Limb (tissue), 2 donors: ENCODE data around the gene NDUFA13.
"Not testable (repeated sequence)": the region's sequence is repeated elsewhere in the genome, so short reads cannot be mapped to it uniquely, and the experiment has no call there.

ENCODE experiments used
- DNase-seq, 2 donors: peaks; one replicate each; pipeline ENCODE4 v3.0.0-alpha.2; 2016; ENCODE audit errors: extremely low spot score in 2 of 2

NDUFA13 gene

GRCh38 chr19:19515642-19516519 lies at the start of gene NDUFA13:
NDUFA13 (plus strand) TSS chr19:19516225; CDS start chr19:19516239, 14 bp downstream.
- peak; percentile 89 to 97 for DNase-seq

GRCh38 chr19:19468424-19469050 lies 47.5 kb upstream of the NDUFA13 start:
- DNase-seq, result no peak

GRCh38 chr19:19470579-19470978 lies 45.4 kb upstream of the NDUFA13 start:
- DNase-seq, result no peak

GRCh38 chr19:19471682-19472081 lies 44.3 kb upstream of the NDUFA13 start:
- DNase-seq, result no peak

GRCh38 chr19:19472106-19472505 lies 43.9 kb upstream of the NDUFA13 start:
- DNase-seq, result not testable (repeated sequence)

DNA sequence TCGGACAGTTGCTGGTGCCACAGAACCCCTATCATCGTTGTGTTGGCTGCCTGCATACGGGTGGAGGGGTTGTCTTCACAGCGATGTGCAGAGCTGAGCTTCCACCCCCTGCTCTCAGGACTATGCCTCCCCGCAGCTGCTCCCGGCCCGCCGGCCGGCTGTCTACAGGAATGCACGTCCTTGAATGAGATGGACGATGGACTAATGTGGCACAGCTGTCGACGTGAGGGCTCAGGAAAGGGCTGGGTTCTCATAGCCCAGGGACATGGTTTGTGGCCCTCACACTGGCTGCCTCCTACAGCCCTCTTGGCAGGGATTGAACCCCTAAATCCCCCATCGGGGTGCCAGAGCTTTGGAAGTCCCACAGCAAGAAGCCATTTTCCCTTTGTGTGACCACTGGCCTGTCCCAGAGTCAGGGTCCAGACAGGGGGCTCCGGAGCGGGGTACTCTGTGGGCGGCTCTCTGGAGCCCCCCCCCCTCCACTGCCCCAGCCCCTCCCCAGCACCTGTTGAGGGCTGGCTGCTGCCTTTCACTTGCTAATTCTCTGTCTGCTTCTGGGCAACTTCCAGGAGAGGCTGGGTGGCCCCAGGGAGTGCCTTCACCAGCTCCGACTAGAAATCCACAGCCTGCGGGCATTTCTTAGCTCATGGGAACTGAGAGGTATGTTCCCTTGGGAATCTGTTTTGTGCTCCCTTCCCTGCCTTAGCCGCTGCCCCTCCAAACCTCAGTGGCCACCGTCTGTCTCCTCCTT lies 40.8 kb upstream of the NDUFA13 start:
- peak; percentile 65 to 79 for DNase-seq

- no peak for DNase-seq
Observed at GRCh38 chr19:19475849-19476828, 39.9 kb upstream of the NDUFA13 start.

GRCh38 chr19:19477705-19478383 lies 38.2 kb upstream of the NDUFA13 start:
- no peak for DNase-seq

DNA sequence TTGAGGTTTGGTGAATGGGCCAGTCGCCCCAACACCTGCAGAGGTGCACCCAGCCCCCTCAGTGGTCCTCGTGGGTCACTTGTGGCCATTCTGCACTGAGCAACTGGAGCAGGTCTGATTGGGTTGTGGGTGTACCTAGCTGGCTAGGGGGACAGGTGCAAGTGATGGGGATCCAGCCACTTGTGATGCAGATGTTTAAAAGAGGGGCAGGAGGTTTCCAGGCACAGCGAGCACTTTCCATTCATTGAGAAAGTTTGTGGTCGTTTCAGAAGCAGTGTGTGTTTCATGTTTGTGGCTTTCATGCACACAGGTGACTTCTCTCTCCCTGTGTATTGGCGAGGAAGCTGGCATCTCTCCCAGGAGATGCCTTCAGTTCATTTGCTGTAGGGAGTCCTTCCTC lies 35.3 kb upstream of the NDUFA13 start:
- no peak for DNase-seq

GRCh38 chr19:19482809-19483596 lies 33.0 kb upstream of the NDUFA13 start:
- peak; percentile 59 to 60 for DNase-seq

- peak in 1 of 2 donors; percentile 16 for DNase-seq
Observed at GRCh38 chr19:19485161-19485997, 30.6 kb upstream of the NDUFA13 start.

DNA sequence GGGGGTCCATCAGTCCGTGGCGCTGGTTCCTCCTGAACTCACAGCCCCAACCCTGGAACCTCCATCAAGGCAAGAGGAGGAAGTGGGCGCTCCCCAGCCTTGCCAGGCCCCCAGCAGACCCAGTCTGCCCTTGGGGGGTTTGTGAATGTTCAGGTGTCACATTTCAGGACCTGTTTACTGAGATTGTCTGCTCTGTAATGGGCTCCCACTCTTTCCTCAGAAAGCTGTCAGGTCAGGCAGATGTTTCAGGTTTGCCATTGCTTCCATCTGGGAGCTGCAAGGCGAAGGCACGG lies 30.1 kb upstream of the NDUFA13 start:
- DNase-seq, result no peak

DNA sequence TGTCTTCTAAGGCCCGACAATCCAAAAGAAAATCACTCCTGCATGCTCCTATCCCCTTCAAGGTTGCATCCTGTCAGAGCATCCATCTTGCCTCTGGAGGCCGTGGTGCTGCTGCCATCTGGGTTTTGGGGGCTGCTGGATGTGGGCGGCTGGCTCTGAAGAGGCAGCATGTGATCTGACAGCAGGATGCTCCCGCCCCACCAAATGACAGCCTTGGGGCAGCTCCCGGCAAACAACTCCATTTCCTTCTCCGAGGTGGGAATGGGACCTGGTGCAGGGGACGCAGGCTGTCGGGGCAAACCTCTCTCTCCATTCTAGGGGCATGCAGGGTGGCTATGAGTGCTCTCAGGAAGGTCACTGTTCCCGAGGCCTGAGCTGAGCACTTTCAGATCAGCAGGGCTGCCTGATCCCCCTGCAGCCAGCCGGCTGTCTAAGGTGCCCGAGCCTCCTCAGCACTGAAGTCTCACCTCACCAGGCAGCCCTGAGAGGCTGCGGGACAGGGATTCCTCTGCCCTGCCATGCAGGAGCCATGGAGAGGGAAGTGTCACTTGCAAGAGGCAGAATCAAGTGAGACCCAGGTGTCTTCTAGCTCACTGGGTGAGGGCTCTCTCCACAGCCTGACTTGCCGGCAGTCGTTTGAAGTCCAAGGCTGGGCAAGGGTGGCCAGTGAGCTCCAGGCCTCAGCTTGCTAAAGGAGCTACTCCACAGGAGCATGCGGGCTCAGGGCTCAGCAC lies 29.5 kb upstream of the NDUFA13 start:
- no peak for DNase-seq

GRCh38 chr19:19487077-19487949 lies 28.7 kb upstream of the NDUFA13 start:
- no peak for DNase-seq

GRCh38 chr19:19487950-19488874 lies 27.8 kb upstream of the NDUFA13 start:
- peak in 1 of 2 donors; percentile 6 for DNase-seq
